Astrocyte (in vitro differentiated cells and primary cell): ENCODE data around the gene ORC4.

Source experiments
- EZH2 ChIP-seq: IDR thresholded peaks from 2 replicates; pipeline ENCODE4 v1.6.1; 2012; ENCODE audit warnings: mild to moderate bottlenecking, low read length, inconsistent platforms; ENCODE audit not compliant: insufficient read depth
- TF ChIP-seq, protein P1 (sequence below): IDR thresholded peaks from 2 replicates; pipeline ENCODE4 v1.5.1; 2011; ENCODE audit warnings: low read depth, mild to moderate bottlenecking, inconsistent platforms, low read length, moderate library complexity; ENCODE audit not compliant: insufficient read depth

DNA sequence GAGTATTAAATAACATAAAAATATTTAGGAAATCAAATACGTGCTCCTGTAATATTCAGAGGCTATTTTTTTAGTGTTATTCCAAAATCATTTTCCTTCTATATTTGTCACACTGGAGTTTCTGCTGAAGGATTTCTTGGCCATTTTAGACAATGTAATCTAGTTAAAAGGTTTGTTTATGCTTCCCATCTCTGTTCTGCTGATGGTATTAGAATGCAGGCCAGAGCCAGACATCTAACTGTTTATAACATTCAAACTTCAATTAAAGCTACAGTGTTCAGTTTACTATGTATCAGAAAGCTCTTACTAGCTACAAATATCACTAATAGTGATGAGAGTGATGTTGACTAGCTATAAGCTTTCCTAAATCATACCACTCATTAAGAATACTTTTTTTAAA is 8.2 kb upstream of the ORC4 start:
- TF ChIP-seq, protein P1, sequence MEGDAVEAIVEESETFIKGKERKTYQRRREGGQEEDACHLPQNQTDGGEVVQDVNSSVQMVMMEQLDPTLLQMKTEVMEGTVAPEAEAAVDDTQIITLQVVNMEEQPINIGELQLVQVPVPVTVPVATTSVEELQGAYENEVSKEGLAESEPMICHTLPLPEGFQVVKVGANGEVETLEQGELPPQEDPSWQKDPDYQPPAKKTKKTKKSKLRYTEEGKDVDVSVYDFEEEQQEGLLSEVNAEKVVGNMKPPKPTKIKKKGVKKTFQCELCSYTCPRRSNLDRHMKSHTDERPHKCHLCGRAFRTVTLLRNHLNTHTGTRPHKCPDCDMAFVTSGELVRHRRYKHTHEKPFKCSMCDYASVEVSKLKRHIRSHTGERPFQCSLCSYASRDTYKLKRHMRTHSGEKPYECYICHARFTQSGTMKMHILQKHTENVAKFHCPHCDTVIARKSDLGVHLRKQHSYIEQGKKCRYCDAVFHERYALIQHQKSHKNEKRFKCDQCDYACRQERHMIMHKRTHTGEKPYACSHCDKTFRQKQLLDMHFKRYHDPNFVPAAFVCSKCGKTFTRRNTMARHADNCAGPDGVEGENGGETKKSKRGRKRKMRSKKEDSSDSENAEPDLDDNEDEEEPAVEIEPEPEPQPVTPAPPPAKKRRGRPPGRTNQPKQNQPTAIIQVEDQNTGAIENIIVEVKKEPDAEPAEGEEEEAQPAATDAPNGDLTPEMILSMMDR: no peak
- no peak for TF ChIP-seq EZH2
